BLaER1 treated with 17β-estradiol and CSF1 and Interleukin-3, amounts not matched to agents 10 nM and 100 nM (cell line): ENCODE results near the gene CLDN4.
A peak's percentile ranks its signal among the peaks of the same experiment; 100 is the strongest.

Experiments
- H3K27ac ChIP-seq, 11 experiments: shearing (Covaris generic); formaldehyde crosslinking; 2 replicates each; pipeline ENCODE4 v1.8.1; 2022
- H3K27me3 ChIP-seq, 11 experiments: shearing (Covaris generic); formaldehyde crosslinking; 2 replicates each; pipeline ENCODE4 v1.8.1; 2022
- H3K36me3 ChIP-seq, 11 experiments: shearing (Covaris generic); formaldehyde crosslinking; 2 replicates each; pipeline ENCODE4 v1.8.1; 2022
- H3K4me1 ChIP-seq, 10 experiments: shearing (Covaris generic); formaldehyde crosslinking; 2 replicates each; pipeline ENCODE4 v1.8.1; 2022
- H3K4me2 ChIP-seq, 11 experiments: shearing (Covaris generic); formaldehyde crosslinking; 2 replicates each; pipeline ENCODE4 v1.8.1; 2022
- H3K4me3 ChIP-seq, 10 experiments: shearing (Covaris generic); formaldehyde crosslinking; 2 replicates each; pipeline ENCODE4 v1.8.1; 2022
- H3K9ac ChIP-seq, 11 experiments: shearing (Covaris generic); formaldehyde crosslinking; 2 replicates each; pipeline ENCODE4 v1.8.1; 2022
- H3K9me3 ChIP-seq, 11 experiments: shearing (Covaris generic); formaldehyde crosslinking; replicated peaks in 1 of 11; 2 replicates each; pipeline ENCODE4 v1.8.1; 2022
- H4K20me1 ChIP-seq, 11 experiments: shearing (Covaris generic); formaldehyde crosslinking; 2 replicates each; pipeline ENCODE4 v1.8.1; 2022
- Cebpa-rat ChIP-seq, 11 experiments: shearing (Covaris generic); IDR thresholded peaks; 2 replicates each; pipeline ENCODE4 v1.8.1; 2022

CLDN4 gene

GRCh38 chr7:73876361-73876760, 45.6 kb downstream of the CLDN4 start:
- Histone ChIP-seq H3K27ac (no peak overlapping the region), H3K36me3 (no peaks in the 10 kb centered on the region), H3K9ac (no peak overlapping the region), H3K4me3 (no peak overlapping the region), H3K27me3 (peaks cover 0 to 5% (median 0%) of the 10 kb centered on the region in 11 experiments; a peak in 2 of 22 replicates), H3K9me3 (no peaks in the 10 kb centered on the region), H3K4me1 (peaks cover 0 to 38% (median 32%) of the 10 kb centered on the region in 10 experiments; a peak in 16 of 20 replicates), H4K20me1 (peaks cover 0 to 4% (median 0%) of the 10 kb centered on the region in 11 experiments; a peak in 1 of 22 replicates), H3K4me2 (no peak overlapping the region)
- TF ChIP-seq Cebpa-rat (IDR thresholded peaks at IDR 0.05), result no peak

DNA sequence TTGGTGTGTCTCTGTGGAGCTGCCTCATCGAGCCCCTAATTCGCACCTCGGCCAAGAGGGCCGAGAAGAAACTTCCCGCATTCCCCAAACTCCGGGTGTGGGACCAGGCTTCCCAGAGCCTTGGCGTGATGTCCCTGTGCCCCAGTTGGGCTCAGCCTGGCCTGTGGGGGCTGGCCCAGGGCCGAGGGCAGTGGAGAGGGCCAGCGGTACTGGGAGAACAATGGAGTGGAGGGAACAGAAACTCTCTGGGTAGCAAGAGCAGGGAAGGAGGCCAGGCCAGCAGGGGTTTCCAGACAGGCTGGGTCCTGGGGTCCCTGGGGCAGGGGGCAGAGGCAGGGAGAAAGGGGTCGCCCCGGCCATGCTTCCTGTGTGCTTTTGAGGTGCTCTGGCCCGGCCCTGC, 46.2 kb downstream of the CLDN4 start:
- H4K20me1 ChIP-seq, result peaks cover 0 to 4% (median 0%) of the 10 kb centered on the region in 11 experiments; a peak in 1 of 22 replicates
- H3K27ac ChIP-seq, result no peak overlapping the region
- no peak overlapping the region for H3K9ac ChIP-seq
- peaks cover 0 to 2% (median 0%) of the 10 kb centered on the region in 11 experiments; a peak in 2 of 22 replicates for H3K27me3 ChIP-seq
- TF ChIP-seq Cebpa-rat (IDR thresholded peaks at IDR 0.05), result no peak
- no peaks in the 10 kb centered on the region for H3K9me3 ChIP-seq
- no peak overlapping the region for H3K4me3 ChIP-seq
- peak overlapping the region in 9 of 11 experiments; percentile 5 to 28 (median 18); a peak in 4 of 22 replicates for H3K4me2 ChIP-seq
- H3K4me1 ChIP-seq, result peaks cover 0 to 32% (median 26%) of the 10 kb centered on the region in 10 experiments; a peak in 16 of 20 replicates
- H3K36me3 ChIP-seq, result no peaks in the 10 kb centered on the region

DNA sequence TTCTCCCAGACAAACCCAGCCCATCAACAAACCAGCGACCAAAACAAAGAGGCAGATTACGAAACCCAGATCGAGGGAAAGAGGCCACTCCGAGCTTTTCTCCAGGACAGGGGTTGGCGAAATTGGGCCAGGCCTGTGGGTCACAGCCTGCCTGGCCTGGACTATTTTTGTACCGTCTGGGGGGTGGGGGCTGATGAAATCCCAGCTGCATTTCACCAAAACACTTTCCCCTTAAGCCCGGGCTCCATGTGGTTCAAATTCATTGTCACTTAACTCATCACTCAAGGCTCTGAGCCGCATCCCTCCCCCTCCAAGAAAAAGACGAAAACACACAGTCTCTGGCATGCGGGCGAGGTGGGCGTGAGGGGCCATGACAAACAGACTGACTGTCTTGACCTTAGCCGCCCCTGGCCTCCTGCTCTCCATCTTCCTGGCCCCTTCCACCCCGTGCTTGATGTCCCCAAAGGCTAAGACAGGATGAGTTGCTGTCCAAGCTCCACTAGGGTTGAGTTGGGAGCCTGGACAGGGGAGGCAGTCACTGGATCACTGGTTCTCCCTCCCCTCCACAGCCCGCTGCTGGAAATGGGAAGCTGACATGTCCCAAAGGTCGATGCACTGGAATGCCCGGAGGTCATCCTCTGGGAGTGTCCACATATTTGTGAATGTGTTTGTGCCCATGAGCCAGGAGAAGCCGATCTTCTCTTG, 49.3 kb downstream of the CLDN4 start:
- H3K9me3 ChIP-seq, result no peaks in the 10 kb centered on the region; a peak in 1 of 22 replicates
- TF ChIP-seq Cebpa-rat (IDR thresholded peaks at IDR 0.05), result no peak
- no peaks in the 10 kb centered on the region for H3K27me3 ChIP-seq
- peaks cover 0 to 31% (median 20%) of the 10 kb centered on the region in 10 experiments; a peak in 14 of 20 replicates for H3K4me1 ChIP-seq
- no peak overlapping the region for H3K4me3 ChIP-seq
- no peaks in the 10 kb centered on the region; a peak in 1 of 22 replicates for H4K20me1 ChIP-seq
- H3K36me3 ChIP-seq, result no peaks in the 10 kb centered on the region
- H3K9ac ChIP-seq, result no peak overlapping the region
- H3K27ac ChIP-seq, result no peak overlapping the region
- peak overlapping the region in 3 of 11 experiments; percentile 2 to 41 (median 28); a peak in 4 of 22 replicates for H3K4me2 ChIP-seq

DNA sequence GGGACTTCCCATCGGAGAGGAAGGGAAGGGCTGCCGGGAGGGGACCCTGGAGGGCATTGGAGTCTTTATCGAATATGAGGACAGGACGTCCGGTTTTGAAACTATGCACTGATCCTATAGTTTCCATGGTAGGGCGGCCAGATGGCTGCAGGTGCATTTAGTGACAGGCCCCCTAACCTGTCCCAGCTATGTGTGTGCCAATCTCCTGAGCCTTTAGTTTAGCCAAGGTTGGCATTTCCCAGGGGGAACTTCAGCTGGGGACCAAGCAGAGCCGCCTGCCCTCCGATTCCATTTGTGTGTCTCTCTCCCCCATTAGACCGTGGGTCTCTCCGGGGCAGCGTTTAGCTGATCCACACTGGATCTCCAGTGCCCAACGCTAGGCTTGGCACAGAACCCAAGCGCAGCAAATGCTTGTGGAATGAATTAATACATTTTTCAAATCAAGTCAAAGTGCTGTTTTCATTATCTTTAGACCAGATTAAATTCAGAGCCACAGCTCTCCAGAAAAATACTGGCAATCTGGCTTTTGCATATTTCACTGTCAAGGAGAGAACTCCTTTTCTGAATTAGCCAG, 50.0 kb downstream of the CLDN4 start:
- no peak overlapping the region for H3K4me3 ChIP-seq
- H3K4me1 ChIP-seq, result peaks cover 0 to 31% (median 22%) of the 10 kb centered on the region in 10 experiments; a peak in 15 of 20 replicates
- H3K27ac ChIP-seq, result no peak overlapping the region
- H3K36me3 ChIP-seq, result no peaks in the 10 kb centered on the region
- H3K4me2 ChIP-seq, result no peak overlapping the region
- H3K9me3 ChIP-seq, result no peaks in the 10 kb centered on the region; a peak in 1 of 22 replicates
- no peak for TF ChIP-seq Cebpa-rat (IDR thresholded peaks at IDR 0.05)
- no peak overlapping the region for H3K9ac ChIP-seq
- H3K27me3 ChIP-seq, result no peaks in the 10 kb centered on the region
- no peaks in the 10 kb centered on the region; a peak in 1 of 22 replicates for H4K20me1 ChIP-seq

GRCh38 chr7:73881352-73882046, 50.7 kb downstream of the CLDN4 start:
- Histone ChIP-seq H3K27me3 (no peaks in the 10 kb centered on the region), H3K36me3 (no peaks in the 10 kb centered on the region), H3K4me1 (peaks cover 0 to 38% (median 28%) of the 10 kb centered on the region in 10 experiments; a peak in 18 of 20 replicates), H4K20me1 (no peaks in the 10 kb centered on the region; a peak in 2 of 22 replicates), H3K9me3 (no peaks in the 10 kb centered on the region; a peak in 1 of 22 replicates), H3K27ac (no peak overlapping the region), H3K4me3 (no peak overlapping the region), H3K4me2 (no peak overlapping the region), H3K9ac (no peak overlapping the region)
- TF ChIP-seq Cebpa-rat (IDR thresholded peaks at IDR 0.05), result no peak

- Histone ChIP-seq H3K27me3 (no peaks in the 10 kb centered on the region), H3K36me3 (no peaks in the 10 kb centered on the region), H3K9ac (no peak overlapping the region), H3K9me3 (no peaks in the 10 kb centered on the region; a peak in 1 of 22 replicates), H4K20me1 (peaks cover 0 to 1% (median 0%) of the 10 kb centered on the region in 11 experiments; a peak in 2 of 22 replicates), H3K4me2 (no peak overlapping the region), H3K27ac (no peak overlapping the region), H3K4me1 (peaks cover 0 to 41% (median 33%) of the 10 kb centered on the region in 10 experiments; a peak in 18 of 20 replicates), H3K4me3 (no peak overlapping the region)
- no peak for TF ChIP-seq Cebpa-rat (IDR thresholded peaks at IDR 0.05)
These were observed 51.2 kb downstream of the CLDN4 start for GRCh38 chr7:73882047-73882402.
